GM23338 (cell line): ENCODE results near the gene TPR. TPM values are rescaled to one million over a fixed set of nuclear protein-coding genes. Genes with fewer than 3 reads are reported as not detected.
A peak's percentile ranks its signal among the peaks of the same experiment; 100 is the strongest.

Experiments
- ATAC-seq: fragments of 200-7000 bp; cut with Tn5 transposase; 3 replicates; pipeline ENCODE4 v1.9.1; 2020
- DNase-seq: peaks from one replicate; pipeline ENCODE4 v3.0.0-alpha.2; 2015; ENCODE audit warnings: low spot score
- H2AFZ ChIP-seq: fragments of 200-600 bp; sonication (generic); 2 replicates; pipeline ENCODE4 v1.8.0; 2016; ENCODE audit warnings: antibody characterized with exemption, mild to moderate bottlenecking, moderate library complexity
- H3F3A ChIP-seq: fragments of 200-600 bp; sonication (generic); replicated peaks from 2 replicates; pipeline ENCODE4 v1.8.0; 2017; ENCODE audit warnings: antibody characterized with exemption, mixed run types, low read depth
- H3K27ac ChIP-seq: fragments of 200-600 bp; sonication (generic); 2 replicates; pipeline ENCODE4 v1.6.1; 2016; ENCODE audit warnings: low read depth
- H3K27me3 ChIP-seq: fragments of 200-600 bp; sonication (generic); 2 replicates; pipeline ENCODE4 v1.8.0; 2016; ENCODE audit warnings: mild to moderate bottlenecking, mixed run types, moderate library complexity; ENCODE audit not compliant: insufficient read depth
- H3K36me3 ChIP-seq: fragments of 200-600 bp; sonication (generic); 2 replicates; pipeline ENCODE4 v1.8.0; 2016; ENCODE audit warnings: mild to moderate bottlenecking; ENCODE audit not compliant: insufficient read depth
- H3K4me1 ChIP-seq: fragments of 200-600 bp; sonication (generic); 2 replicates; pipeline ENCODE4 v1.8.0; 2016; ENCODE audit warnings: mild to moderate bottlenecking, moderate library complexity; ENCODE audit not compliant: insufficient read depth
- H3K4me2 ChIP-seq: fragments of 200-600 bp; sonication (generic); 2 replicates; pipeline ENCODE4 v1.7.1; 2017; ENCODE audit warnings: mixed run types
- H3K4me3 ChIP-seq: fragments of 200-600 bp; sonication (generic); 2 replicates; pipeline ENCODE4 v1.6.1; 2016; ENCODE audit warnings: mixed run types
- H3K79me2 ChIP-seq: fragments of 200-600 bp; sonication (generic); replicated peaks from 2 replicates; pipeline ENCODE4 v1.8.0; 2017; ENCODE audit warnings: mild to moderate bottlenecking; ENCODE audit not compliant: insufficient read depth
- H3K9me2 ChIP-seq: fragments of 200-600 bp; sonication (generic); 2 replicates; pipeline ENCODE4 v1.8.0; 2017; ENCODE audit not compliant: insufficient read depth
- H4K20me1 ChIP-seq: fragments of 200-600 bp; sonication (generic); replicated peaks from 2 replicates; pipeline ENCODE4 v1.8.0; 2017; ENCODE audit warnings: mild to moderate bottlenecking; ENCODE audit not compliant: insufficient read depth
- H3K27ac Mint-ChIP-seq: 2 replicates; pipeline ENCODE4 v1.8.0; 2020; ENCODE audit warnings: inconsistent platforms, mild to moderate bottlenecking, moderate library complexity, mixed read lengths
- H3K27me3 Mint-ChIP-seq: 3 replicates; pipeline ENCODE4 v1.8.0; 2022; ENCODE audit warnings: low read depth, mild to moderate bottlenecking, moderate library complexity, mixed read lengths, inconsistent platforms; ENCODE audit not compliant: insufficient read depth, poor library complexity
- H3K36me3 Mint-ChIP-seq: 3 replicates; pipeline ENCODE4 v1.8.0; 2021; ENCODE audit warnings: low read depth, mild to moderate bottlenecking, inconsistent platforms, moderate library complexity, mixed read lengths
- H3K4me1 Mint-ChIP-seq: 3 replicates; pipeline ENCODE4 v1.8.0; 2020; ENCODE audit warnings: mild to moderate bottlenecking, inconsistent platforms, mixed read lengths
- H3K4me3 Mint-ChIP-seq: 3 replicates; pipeline ENCODE4 v1.8.0; 2021; ENCODE audit warnings: moderate library complexity, mild to moderate bottlenecking, inconsistent platforms, mixed read lengths
- H3K9me3 Mint-ChIP-seq: 3 replicates; pipeline ENCODE4 v1.8.0; 2020; ENCODE audit warnings: moderate library complexity, mild to moderate bottlenecking, inconsistent platforms, mixed read lengths
- CREB1 ChIP-seq: fragments of 250-450 bp; sonication (Bioruptor Pico); IDR thresholded peaks from 2 replicates; pipeline ENCODE4 v1.5.0; 2020; ENCODE audit warnings: low read depth, mild to moderate bottlenecking, moderate library complexity
- CTCF ChIP-seq, 2 experiments: fragments of 200-600 bp in 1 of 2; sonication (generic) in 1 of 2; conservative IDR thresholded peaks; 2 replicates each; pipeline versions ENCODE4 v1.5.1 to v1.6.1; 2016 to 2017; ENCODE audit warnings: antibody characterized with exemption in 2 of 2, low read depth in 2 of 2, mild to moderate bottlenecking in 2 of 2, moderate library complexity in 1 of 2
- ETS1 ChIP-seq: IDR thresholded peaks from 2 replicates; pipeline ENCODE4 v1.6.1; 2016; ENCODE audit warnings: antibody characterized with exemption
- EZH2 ChIP-seq: fragments of 200-600 bp; sonication (generic); IDR thresholded peaks from one replicate; pipeline ENCODE4 v1.8.0; 2017; ENCODE audit warnings: antibody characterized with exemption, mild to moderate bottlenecking, low read depth; ENCODE audit not compliant: unreplicated experiment
- EZH2phosphoT487 ChIP-seq: fragments of 200-600 bp; sonication (generic); IDR thresholded peaks from one replicate; pipeline ENCODE4 v1.8.1; 2018; ENCODE audit warnings: antibody characterized with exemption; ENCODE audit not compliant: unreplicated experiment
- JUNB ChIP-seq: IDR thresholded peaks from one replicate; pipeline ENCODE4 v1.6.1; 2016; ENCODE audit warnings: antibody characterized with exemption; ENCODE audit not compliant: unreplicated experiment
- NANOG ChIP-seq: IDR thresholded peaks from 2 replicates; pipeline ENCODE4 v1.6.1; 2016; ENCODE audit warnings: antibody characterized with exemption, borderline replicate concordance
- POLR2AphosphoS5 ChIP-seq: IDR thresholded peaks from 2 replicates; pipeline ENCODE4 v1.6.1; 2016; ENCODE audit warnings: antibody characterized with exemption, low read depth
- REST ChIP-seq: IDR thresholded peaks from one replicate; pipeline ENCODE4 v1.6.1; 2018; ENCODE audit warnings: antibody characterized with exemption; ENCODE audit not compliant: unreplicated experiment
- STAT1 ChIP-seq: IDR thresholded peaks from one replicate; pipeline ENCODE4 v1.6.1; 2016; ENCODE audit warnings: antibody characterized with exemption; ENCODE audit not compliant: unreplicated experiment
- ZNF114 ChIP-seq: fragments of 250-450 bp; sonication (Bioruptor Pico); IDR thresholded peaks from 2 replicates; pipeline ENCODE4 v1.5.0; 2020; ENCODE audit warnings: mild to moderate bottlenecking, moderate library complexity
- ZNF331 ChIP-seq: fragments of 250-450 bp; sonication (Bioruptor Pico); IDR thresholded peaks from 2 replicates; pipeline ENCODE4 v1.5.0; 2020; ENCODE audit warnings: low read depth, mild to moderate bottlenecking, moderate library complexity
- ZNF462 ChIP-seq: fragments of 250-450 bp; sonication (Bioruptor Pico); IDR thresholded peaks from 2 replicates; pipeline ENCODE4 v1.5.0; 2020; ENCODE audit warnings: mild to moderate bottlenecking, moderate library complexity
- polyA plus RNA-seq: library from polyadenylated mRNA; unstranded; fragments of >200 nt; fragmentation: Nextera tagmentation; extraction: Ambion mirVana; gene quantifications from 2 replicates; pipeline ENCODE4 v1.2.1, GENCODE V29; 2016
- total RNA-seq: library from RNA; depleted of rRNA; stranded (reverse); fragments of >200 nt; shearing (Covaris generic); gene quantifications from 2 replicates; pipeline ENCODE4 v1.2.3, GENCODE V29; 2014

TPR gene
- total and polyA plus RNA-seq, 2 experiments from 2014 or later: 108 to 220 TPM

DNA sequence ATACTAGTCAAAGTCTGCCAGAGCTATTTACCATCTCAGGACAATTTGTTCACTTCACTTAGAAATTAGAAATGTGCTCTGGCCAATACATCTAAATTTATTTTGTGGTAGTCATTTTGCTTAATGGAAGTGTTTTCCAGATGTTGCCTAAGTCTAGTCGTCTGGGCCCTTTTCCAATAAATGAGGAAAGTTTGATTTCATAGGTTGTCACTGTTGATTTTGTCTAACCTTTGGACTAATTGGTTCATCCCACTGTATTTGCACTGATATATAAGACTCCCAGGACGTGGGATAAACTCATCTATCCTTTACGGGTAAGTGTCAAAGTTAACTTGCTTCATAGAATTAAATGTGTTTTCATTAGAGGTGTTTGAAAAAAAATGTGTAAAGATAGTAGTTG lies 79.1 kb downstream of the TPR start, which contains the start of gene PRG4:
TSS of gene PRG4 (plus strand) at position 300 of the 400 bp plus-strand sequence.
- no peaks in the 10 kb centered on the region for H3K36me3 Mint-ChIP-seq
- DNase-seq (no peak), ATAC-seq (no peak)
- no peak within 1 kb of the TSS for H3K27ac Mint-ChIP-seq
- H4K20me1 ChIP-seq: no peaks in the 10 kb centered on the region
- H3K9me3 Mint-ChIP-seq: no peaks in the 10 kb centered on the region
- peak within 1 kb of the TSS; percentile 39; the same call in 1 of the 2 replicates for H2AFZ ChIP-seq
- no peaks in the 10 kb centered on the region for H3K79me2 ChIP-seq
- no peak within 1 kb of the TSS for H3K4me2 ChIP-seq
- no peak within 1 kb of the TSS for H3K4me3 Mint-ChIP-seq
- H3K4me3 ChIP-seq: no peak within 1 kb of the TSS
- H3K36me3 ChIP-seq: no peaks in the 10 kb centered on the region
- no peaks in the 10 kb centered on the region for H3K9me2 ChIP-seq
- H3K27ac ChIP-seq: no peak within 1 kb of the TSS
- H3K4me1 ChIP-seq: no peaks in the 10 kb centered on the region
- H3K4me1 Mint-ChIP-seq: no peaks in the 10 kb centered on the region
- TF ChIP-seq EZH2phosphoT487 (no peak), JUNB (no peak), POLR2AphosphoS5 (no peak), EZH2 (no peak), NANOG (no peak), ZNF331 (CRISPR knock-in tag) (no peak), ZNF114 (no peak), STAT1 (no peak), ETS1 (no peak), CREB1 (CRISPR knock-in tag) (no peak), REST (no peak), ZNF462 (CRISPR knock-in tag) (no peak), CTCF (conservative IDR thresholded peaks at IDR 0.05; ENCODE audit: low read depth in 2 of 2) (no peak)
- no peaks in the 10 kb centered on the region for H3K27me3 ChIP-seq
- no peaks in the 10 kb centered on the region for H3K27me3 Mint-ChIP-seq
- no peaks in the 10 kb centered on the region for H3F3A ChIP-seq
